GM23338 (cell line): Measurements from ENCODE around the gene CLASP2. TPM values are rescaled to one million over a fixed set of nuclear protein-coding genes. Genes with fewer than 3 reads are reported as not detected.
A peak's percentile ranks its signal among the peaks of the same experiment; 100 is the strongest.

Experiments used
- ATAC-seq: fragments of 200-7000 bp; cut with Tn5 transposase; 3 replicates; pipeline ENCODE4 v1.9.1; 2020
- DNase-seq: peaks from one replicate; pipeline ENCODE4 v3.0.0-alpha.2; 2015; ENCODE audit warnings: low spot score
- H2AFZ ChIP-seq: fragments of 200-600 bp; sonication (generic); 2 replicates; pipeline ENCODE4 v1.8.0; 2016; ENCODE audit warnings: antibody characterized with exemption, mild to moderate bottlenecking, moderate library complexity
- H3F3A ChIP-seq: fragments of 200-600 bp; sonication (generic); replicated peaks from 2 replicates; pipeline ENCODE4 v1.8.0; 2017; ENCODE audit warnings: antibody characterized with exemption, mixed run types, low read depth
- H3K27ac ChIP-seq: fragments of 200-600 bp; sonication (generic); 2 replicates; pipeline ENCODE4 v1.6.1; 2016; ENCODE audit warnings: low read depth
- H3K27me3 ChIP-seq: fragments of 200-600 bp; sonication (generic); 2 replicates; pipeline ENCODE4 v1.8.0; 2016; ENCODE audit warnings: mild to moderate bottlenecking, mixed run types, moderate library complexity; ENCODE audit not compliant: insufficient read depth
- H3K36me3 ChIP-seq: fragments of 200-600 bp; sonication (generic); 2 replicates; pipeline ENCODE4 v1.8.0; 2016; ENCODE audit warnings: mild to moderate bottlenecking; ENCODE audit not compliant: insufficient read depth
- H3K4me1 ChIP-seq: fragments of 200-600 bp; sonication (generic); 2 replicates; pipeline ENCODE4 v1.8.0; 2016; ENCODE audit warnings: mild to moderate bottlenecking, moderate library complexity; ENCODE audit not compliant: insufficient read depth
- H3K4me2 ChIP-seq: fragments of 200-600 bp; sonication (generic); 2 replicates; pipeline ENCODE4 v1.7.1; 2017; ENCODE audit warnings: mixed run types
- H3K4me3 ChIP-seq: fragments of 200-600 bp; sonication (generic); 2 replicates; pipeline ENCODE4 v1.6.1; 2016; ENCODE audit warnings: mixed run types
- H3K79me2 ChIP-seq: fragments of 200-600 bp; sonication (generic); replicated peaks from 2 replicates; pipeline ENCODE4 v1.8.0; 2017; ENCODE audit warnings: mild to moderate bottlenecking; ENCODE audit not compliant: insufficient read depth
- H3K9me2 ChIP-seq: fragments of 200-600 bp; sonication (generic); 2 replicates; pipeline ENCODE4 v1.8.0; 2017; ENCODE audit not compliant: insufficient read depth
- H4K20me1 ChIP-seq: fragments of 200-600 bp; sonication (generic); replicated peaks from 2 replicates; pipeline ENCODE4 v1.8.0; 2017; ENCODE audit warnings: mild to moderate bottlenecking; ENCODE audit not compliant: insufficient read depth
- H3K27ac Mint-ChIP-seq: 2 replicates; pipeline ENCODE4 v1.8.0; 2020; ENCODE audit warnings: inconsistent platforms, mild to moderate bottlenecking, moderate library complexity, mixed read lengths
- H3K27me3 Mint-ChIP-seq: 3 replicates; pipeline ENCODE4 v1.8.0; 2022; ENCODE audit warnings: low read depth, mild to moderate bottlenecking, moderate library complexity, mixed read lengths, inconsistent platforms; ENCODE audit not compliant: insufficient read depth, poor library complexity
- H3K36me3 Mint-ChIP-seq: 3 replicates; pipeline ENCODE4 v1.8.0; 2021; ENCODE audit warnings: low read depth, mild to moderate bottlenecking, inconsistent platforms, moderate library complexity, mixed read lengths
- H3K4me1 Mint-ChIP-seq: 3 replicates; pipeline ENCODE4 v1.8.0; 2020; ENCODE audit warnings: mild to moderate bottlenecking, inconsistent platforms, mixed read lengths
- H3K4me3 Mint-ChIP-seq: 3 replicates; pipeline ENCODE4 v1.8.0; 2021; ENCODE audit warnings: moderate library complexity, mild to moderate bottlenecking, inconsistent platforms, mixed read lengths
- H3K9me3 Mint-ChIP-seq: 3 replicates; pipeline ENCODE4 v1.8.0; 2020; ENCODE audit warnings: moderate library complexity, mild to moderate bottlenecking, inconsistent platforms, mixed read lengths
- CREB1 ChIP-seq: fragments of 250-450 bp; sonication (Bioruptor Pico); IDR thresholded peaks from 2 replicates; pipeline ENCODE4 v1.5.0; 2020; ENCODE audit warnings: low read depth, mild to moderate bottlenecking, moderate library complexity
- EZH2 ChIP-seq: fragments of 200-600 bp; sonication (generic); IDR thresholded peaks from one replicate; pipeline ENCODE4 v1.8.0; 2017; ENCODE audit warnings: antibody characterized with exemption, mild to moderate bottlenecking, low read depth; ENCODE audit not compliant: unreplicated experiment
- EZH2phosphoT487 ChIP-seq: fragments of 200-600 bp; sonication (generic); IDR thresholded peaks from one replicate; pipeline ENCODE4 v1.8.1; 2018; ENCODE audit warnings: antibody characterized with exemption; ENCODE audit not compliant: unreplicated experiment
- JUNB ChIP-seq: IDR thresholded peaks from one replicate; pipeline ENCODE4 v1.6.1; 2016; ENCODE audit warnings: antibody characterized with exemption; ENCODE audit not compliant: unreplicated experiment
- NANOG ChIP-seq: IDR thresholded peaks from 2 replicates; pipeline ENCODE4 v1.6.1; 2016; ENCODE audit warnings: antibody characterized with exemption, borderline replicate concordance
- POLR2AphosphoS5 ChIP-seq: IDR thresholded peaks from 2 replicates; pipeline ENCODE4 v1.6.1; 2016; ENCODE audit warnings: antibody characterized with exemption, low read depth
- STAT1 ChIP-seq: IDR thresholded peaks from one replicate; pipeline ENCODE4 v1.6.1; 2016; ENCODE audit warnings: antibody characterized with exemption; ENCODE audit not compliant: unreplicated experiment
- ZNF114 ChIP-seq: fragments of 250-450 bp; sonication (Bioruptor Pico); IDR thresholded peaks from 2 replicates; pipeline ENCODE4 v1.5.0; 2020; ENCODE audit warnings: mild to moderate bottlenecking, moderate library complexity
- ZNF331 ChIP-seq: fragments of 250-450 bp; sonication (Bioruptor Pico); IDR thresholded peaks from 2 replicates; pipeline ENCODE4 v1.5.0; 2020; ENCODE audit warnings: low read depth, mild to moderate bottlenecking, moderate library complexity
- ZNF462 ChIP-seq: fragments of 250-450 bp; sonication (Bioruptor Pico); IDR thresholded peaks from 2 replicates; pipeline ENCODE4 v1.5.0; 2020; ENCODE audit warnings: mild to moderate bottlenecking, moderate library complexity
- polyA plus RNA-seq: library from polyadenylated mRNA; unstranded; fragments of >200 nt; fragmentation: Nextera tagmentation; extraction: Ambion mirVana; gene quantifications from 2 replicates; pipeline ENCODE4 v1.2.1, GENCODE V29; 2016
- total RNA-seq: library from RNA; depleted of rRNA; stranded (reverse); fragments of >200 nt; shearing (Covaris generic); gene quantifications from 2 replicates; pipeline ENCODE4 v1.2.3, GENCODE V29; 2014
- TF ChIP-seq, protein P1 (sequence below): IDR thresholded peaks from one replicate; pipeline ENCODE4 v1.6.1; 2018; ENCODE audit warnings: antibody characterized with exemption; ENCODE audit not compliant: unreplicated experiment
- TF ChIP-seq, protein P2 (sequence below): IDR thresholded peaks from 2 replicates; pipeline ENCODE4 v1.6.1; 2016; ENCODE audit warnings: antibody characterized with exemption

Gene CLASP2
- total and polyA plus RNA-seq, 2 experiments from 2014 or later: 12.8 to 74.6 TPM

- TF ChIP-seq, protein P1, sequence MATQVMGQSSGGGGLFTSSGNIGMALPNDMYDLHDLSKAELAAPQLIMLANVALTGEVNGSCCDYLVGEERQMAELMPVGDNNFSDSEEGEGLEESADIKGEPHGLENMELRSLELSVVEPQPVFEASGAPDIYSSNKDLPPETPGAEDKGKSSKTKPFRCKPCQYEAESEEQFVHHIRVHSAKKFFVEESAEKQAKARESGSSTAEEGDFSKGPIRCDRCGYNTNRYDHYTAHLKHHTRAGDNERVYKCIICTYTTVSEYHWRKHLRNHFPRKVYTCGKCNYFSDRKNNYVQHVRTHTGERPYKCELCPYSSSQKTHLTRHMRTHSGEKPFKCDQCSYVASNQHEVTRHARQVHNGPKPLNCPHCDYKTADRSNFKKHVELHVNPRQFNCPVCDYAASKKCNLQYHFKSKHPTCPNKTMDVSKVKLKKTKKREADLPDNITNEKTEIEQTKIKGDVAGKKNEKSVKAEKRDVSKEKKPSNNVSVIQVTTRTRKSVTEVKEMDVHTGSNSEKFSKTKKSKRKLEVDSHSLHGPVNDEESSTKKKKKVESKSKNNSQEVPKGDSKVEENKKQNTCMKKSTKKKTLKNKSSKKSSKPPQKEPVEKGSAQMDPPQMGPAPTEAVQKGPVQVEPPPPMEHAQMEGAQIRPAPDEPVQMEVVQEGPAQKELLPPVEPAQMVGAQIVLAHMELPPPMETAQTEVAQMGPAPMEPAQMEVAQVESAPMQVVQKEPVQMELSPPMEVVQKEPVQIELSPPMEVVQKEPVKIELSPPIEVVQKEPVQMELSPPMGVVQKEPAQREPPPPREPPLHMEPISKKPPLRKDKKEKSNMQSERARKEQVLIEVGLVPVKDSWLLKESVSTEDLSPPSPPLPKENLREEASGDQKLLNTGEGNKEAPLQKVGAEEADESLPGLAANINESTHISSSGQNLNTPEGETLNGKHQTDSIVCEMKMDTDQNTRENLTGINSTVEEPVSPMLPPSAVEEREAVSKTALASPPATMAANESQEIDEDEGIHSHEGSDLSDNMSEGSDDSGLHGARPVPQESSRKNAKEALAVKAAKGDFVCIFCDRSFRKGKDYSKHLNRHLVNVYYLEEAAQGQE: no peak
- TF ChIP-seq JUNB (no peak), EZH2 (no peak)
Measured at GRCh38 chr3:33722626-33723370, 4.7 kb upstream of the CLASP2 start (continued).

DNA sequence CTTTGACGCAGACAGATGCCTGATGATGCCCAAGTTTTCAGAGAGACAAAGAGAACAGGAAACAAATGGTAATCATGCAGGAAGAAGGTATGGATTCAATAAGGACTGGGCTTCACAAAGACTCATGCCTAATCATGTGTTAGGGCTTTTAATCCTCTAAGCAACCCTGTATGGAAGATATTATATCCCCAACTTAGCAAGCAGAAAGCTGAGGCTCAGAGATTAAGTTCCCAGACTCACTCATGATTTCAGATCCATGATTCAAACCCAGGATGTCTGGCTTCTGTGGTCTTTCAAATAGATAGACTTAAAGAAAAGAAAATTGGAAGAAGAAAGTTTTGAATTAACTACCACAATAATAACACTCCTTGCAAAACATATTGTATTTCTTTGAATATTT lies 4.1 kb upstream of the CLASP2 start:
- H3K4me2 ChIP-seq: no peak overlapping the region
- peaks cover 4% of the 10 kb centered on the region for H3K79me2 ChIP-seq
- DNase-seq (no peak), ATAC-seq (no peak)
- H4K20me1 ChIP-seq: no peaks in the 10 kb centered on the region
- Mint-ChIP-seq H3K9me3 (no peaks in the 10 kb centered on the region), H3K27ac (no peak overlapping the region), H3K4me3 (no peak overlapping the region), H3K27me3 (peaks cover 6% of the 10 kb centered on the region), H3K36me3 (no peaks in the 10 kb centered on the region), H3K4me1 (no peaks in the 10 kb centered on the region; the same call in 2 of the 3 replicates)
- H3K4me1 ChIP-seq: no peaks in the 10 kb centered on the region
- H3K4me3 ChIP-seq: no peak overlapping the region
- H3F3A ChIP-seq: no peaks in the 10 kb centered on the region
- no peaks in the 10 kb centered on the region for H3K27me3 ChIP-seq
- H3K9me2 ChIP-seq: 0 out of 2 replicates have a peak, but pooled peaks cover 5% of the 10 kb centered on the region
- no peak overlapping the region for H3K27ac ChIP-seq
- peak overlapping the region; percentile 83; the same call in 1 of the 2 replicates for H2AFZ ChIP-seq
- H3K36me3 ChIP-seq: no peaks in the 10 kb centered on the region
- TF ChIP-seq STAT1 (no peak), POLR2AphosphoS5 (no peak), ZNF331 (no peak), JUNB (no peak), ZNF114 (CRISPR knock-in tag) (no peak), EZH2phosphoT487 (no peak), CREB1 (CRISPR knock-in tag) (no peak), NANOG (no peak), EZH2 (no peak), ZNF462 (CRISPR knock-in tag) (no peak)
- TF ChIP-seq, protein P2, sequence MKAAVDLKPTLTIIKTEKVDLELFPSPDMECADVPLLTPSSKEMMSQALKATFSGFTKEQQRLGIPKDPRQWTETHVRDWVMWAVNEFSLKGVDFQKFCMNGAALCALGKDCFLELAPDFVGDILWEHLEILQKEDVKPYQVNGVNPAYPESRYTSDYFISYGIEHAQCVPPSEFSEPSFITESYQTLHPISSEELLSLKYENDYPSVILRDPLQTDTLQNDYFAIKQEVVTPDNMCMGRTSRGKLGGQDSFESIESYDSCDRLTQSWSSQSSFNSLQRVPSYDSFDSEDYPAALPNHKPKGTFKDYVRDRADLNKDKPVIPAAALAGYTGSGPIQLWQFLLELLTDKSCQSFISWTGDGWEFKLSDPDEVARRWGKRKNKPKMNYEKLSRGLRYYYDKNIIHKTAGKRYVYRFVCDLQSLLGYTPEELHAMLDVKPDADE: no peak
